ENCODE results near the gene PRR23E.

The PRR23E gene

GRCh38 chr3:127192576-127193232, at the start of gene PRR23E:
PRR23E (plus strand) TSS chr3:127193131; CDS start chr3:127196686, 3,555 bp downstream.
- Histone ChIP-seq H3K27ac (no peak within 1 kb of the TSS), H3K4me1 (ENCODE audit: control insufficient read depth in 1 of 2, insufficient read depth in 1 of 2, low read depth in 1 of 2, low read length in 1 of 2) (no peaks in the 10 kb centered on the region)
- TF ChIP-seq, protein P1, sequence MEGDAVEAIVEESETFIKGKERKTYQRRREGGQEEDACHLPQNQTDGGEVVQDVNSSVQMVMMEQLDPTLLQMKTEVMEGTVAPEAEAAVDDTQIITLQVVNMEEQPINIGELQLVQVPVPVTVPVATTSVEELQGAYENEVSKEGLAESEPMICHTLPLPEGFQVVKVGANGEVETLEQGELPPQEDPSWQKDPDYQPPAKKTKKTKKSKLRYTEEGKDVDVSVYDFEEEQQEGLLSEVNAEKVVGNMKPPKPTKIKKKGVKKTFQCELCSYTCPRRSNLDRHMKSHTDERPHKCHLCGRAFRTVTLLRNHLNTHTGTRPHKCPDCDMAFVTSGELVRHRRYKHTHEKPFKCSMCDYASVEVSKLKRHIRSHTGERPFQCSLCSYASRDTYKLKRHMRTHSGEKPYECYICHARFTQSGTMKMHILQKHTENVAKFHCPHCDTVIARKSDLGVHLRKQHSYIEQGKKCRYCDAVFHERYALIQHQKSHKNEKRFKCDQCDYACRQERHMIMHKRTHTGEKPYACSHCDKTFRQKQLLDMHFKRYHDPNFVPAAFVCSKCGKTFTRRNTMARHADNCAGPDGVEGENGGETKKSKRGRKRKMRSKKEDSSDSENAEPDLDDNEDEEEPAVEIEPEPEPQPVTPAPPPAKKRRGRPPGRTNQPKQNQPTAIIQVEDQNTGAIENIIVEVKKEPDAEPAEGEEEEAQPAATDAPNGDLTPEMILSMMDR (IDR thresholded peaks at IDR 0.05) = no peak

DNA sequence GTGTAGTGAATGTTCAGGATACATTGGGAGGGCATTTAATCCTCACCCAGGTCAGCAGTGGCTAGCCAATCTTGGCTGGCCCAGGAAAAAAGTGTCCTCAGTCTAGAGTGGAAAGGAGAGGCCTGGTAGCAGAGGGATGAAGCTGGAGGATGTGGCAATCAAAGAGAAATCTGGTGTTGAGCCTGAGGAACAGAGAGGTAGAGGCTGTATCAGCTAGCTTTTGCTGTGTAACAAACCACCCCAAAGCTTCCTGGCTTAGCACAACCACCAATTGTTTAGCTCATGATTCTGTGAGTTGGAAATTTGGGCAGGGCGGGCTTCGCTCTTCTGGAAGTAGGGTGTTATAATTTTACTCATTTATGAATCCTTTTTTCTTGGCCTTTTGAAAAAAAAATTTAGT, 49.8 kb upstream of the PRR23E start:
- Histone ChIP-seq H3K4me1 (ENCODE audit: control insufficient read depth in 1 of 2, insufficient read depth in 1 of 2, low read depth in 1 of 2, low read length in 1 of 2) (no peaks in the 10 kb centered on the region), H3K9me3 (no peaks in the 10 kb centered on the region), H3K27ac (no peak overlapping the region), H3K27me3 (peaks cover 4% of the 10 kb centered on the region), H3K4me3 (ENCODE audit: low read depth in 1 of 2, low read length in 1 of 2) (no peak overlapping the region), H3K36me3 (no peaks in the 10 kb centered on the region)
- TF ChIP-seq, protein P1 (IDR thresholded peaks at IDR 0.05) = no peak

More at GRCh38 chr3:127192576-127193232, at the start of gene PRR23E:
- H3K4me3 ChIP-seq (ENCODE audit: low read depth in 1 of 2, low read length in 1 of 2) = no peak within 1 kb of the TSS
- H3K27me3 ChIP-seq = no peaks in the 10 kb centered on the region
- H3K36me3 ChIP-seq = no peaks in the 10 kb centered on the region
- peaks cover 3% of the 10 kb centered on the region for H3K9me3 ChIP-seq

DNA sequence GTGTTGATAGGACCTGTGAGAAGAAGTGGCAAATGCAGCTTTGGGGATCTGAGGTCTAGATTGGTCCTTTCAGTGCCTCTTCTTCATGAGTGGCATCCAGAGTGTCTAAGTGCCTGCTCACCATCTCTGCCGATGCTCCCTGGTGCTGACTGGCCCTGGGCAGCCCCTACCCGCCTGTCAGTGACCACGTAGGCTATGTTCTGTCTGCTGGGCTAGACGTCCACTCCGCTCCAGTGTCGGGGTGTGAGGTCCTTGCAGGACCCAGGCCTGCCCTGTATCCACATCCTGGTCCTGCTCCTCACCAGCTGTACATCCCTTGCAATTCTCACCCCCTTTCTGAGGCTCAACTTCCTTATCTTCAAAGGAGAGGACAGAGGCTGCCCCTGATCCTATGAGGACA, 48.3 kb upstream of the PRR23E start:
- no peaks in the 10 kb centered on the region for H3K36me3 ChIP-seq
- no peaks in the 10 kb centered on the region for H3K9me3 ChIP-seq
- no peak overlapping the region for H3K27ac ChIP-seq
- no peaks in the 10 kb centered on the region for H3K4me1 ChIP-seq (ENCODE audit: control insufficient read depth in 1 of 2, insufficient read depth in 1 of 2, low read depth in 1 of 2, low read length in 1 of 2)
- peaks cover 3% of the 10 kb centered on the region for H3K27me3 ChIP-seq
- no peak overlapping the region for H3K4me3 ChIP-seq (ENCODE audit: low read depth in 1 of 2, low read length in 1 of 2)
- TF ChIP-seq, protein P1 (IDR thresholded peaks at IDR 0.05) = no peak

- TF ChIP-seq, protein P1 (IDR thresholded peaks at IDR 0.05) = no peak
- H3K4me3 ChIP-seq (ENCODE audit: low read depth in 1 of 2, low read length in 1 of 2) = no peak overlapping the region
Measured at GRCh38 chr3:127145266-127145665, 47.7 kb upstream of the PRR23E start.

DNA sequence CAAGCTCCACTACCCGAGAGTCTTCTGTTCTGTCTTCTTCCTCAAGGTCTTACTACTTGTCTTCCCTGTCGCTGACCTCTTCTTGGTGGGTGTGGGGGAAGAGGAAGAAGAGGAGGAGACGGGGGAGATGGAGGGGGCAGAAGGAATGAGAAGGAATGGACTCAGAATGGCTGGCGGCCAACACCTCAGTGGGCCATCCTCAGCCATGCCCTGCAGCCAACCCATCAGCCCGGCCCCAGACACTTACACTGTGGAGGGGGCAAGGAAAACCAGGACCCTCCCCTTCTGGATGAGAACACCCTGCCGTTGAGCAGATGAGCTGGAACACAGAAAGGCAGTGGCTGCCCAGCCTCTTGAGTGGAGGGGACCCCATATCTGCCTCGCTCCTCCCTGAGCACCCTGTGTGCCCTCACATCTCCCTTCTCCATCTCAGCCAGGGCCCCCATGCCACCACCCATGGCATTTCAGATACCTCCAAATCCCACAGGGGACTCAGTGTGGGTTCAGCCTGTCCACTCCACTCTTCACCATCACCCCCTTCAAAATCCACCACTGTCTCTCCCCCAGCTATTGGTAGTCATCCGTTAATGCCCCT, 45.5 kb upstream of the PRR23E start:
- no peak overlapping the region for H3K4me3 ChIP-seq (ENCODE audit: low read depth in 1 of 2, low read length in 1 of 2)
- peaks cover 3% of the 10 kb centered on the region for H3K27me3 ChIP-seq
- TF ChIP-seq, protein P1 (IDR thresholded peaks at IDR 0.05) = no peak
- H3K27ac ChIP-seq = no peak overlapping the region
- H3K9me3 ChIP-seq = no peaks in the 10 kb centered on the region
- H3K4me1 ChIP-seq (ENCODE audit: control insufficient read depth in 1 of 2, insufficient read depth in 1 of 2, low read depth in 1 of 2, low read length in 1 of 2) = no peaks in the 10 kb centered on the region
- H3K36me3 ChIP-seq = no peaks in the 10 kb centered on the region

More at GRCh38 chr3:127145266-127145665, 47.7 kb upstream of the PRR23E start:
- no peaks in the 10 kb centered on the region for H3K36me3 ChIP-seq
- H3K9me3 ChIP-seq = no peaks in the 10 kb centered on the region
- no peaks in the 10 kb centered on the region for H3K4me1 ChIP-seq (ENCODE audit: control insufficient read depth in 1 of 2, insufficient read depth in 1 of 2, low read depth in 1 of 2, low read length in 1 of 2)
- H3K27me3 ChIP-seq = peaks cover 3% of the 10 kb centered on the region
- H3K27ac ChIP-seq = no peak overlapping the region

Measured in neutrophil (primary cell).